ENCODE measurements around the gene DENND10.
"Not testable (repeated sequence)": the region's sequence is repeated elsewhere in the genome, so short reads cannot be mapped to it uniquely, and the experiment has no call there.

DNA sequence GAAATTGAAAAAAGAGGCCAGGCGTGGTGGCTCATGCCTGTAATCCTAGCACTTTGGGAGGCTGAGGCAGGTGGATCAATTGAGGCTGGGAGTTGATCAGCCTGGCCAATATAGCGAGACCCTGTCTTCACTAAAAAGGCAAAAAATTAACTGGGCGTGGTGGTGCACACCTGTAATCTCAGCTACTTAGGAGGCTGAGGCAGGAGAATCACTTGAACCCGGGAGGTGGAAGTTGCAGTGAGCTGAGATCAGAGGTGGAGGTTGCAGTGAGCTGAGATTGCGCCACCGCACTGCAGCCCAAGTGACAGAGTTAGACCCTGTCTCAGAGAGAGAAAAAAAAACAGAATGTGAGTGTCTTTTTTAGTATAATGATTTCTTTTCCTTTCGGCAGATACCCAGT lies 2.0 kb downstream of the DENND10 start:
- TF ChIP-seq, protein P1, sequence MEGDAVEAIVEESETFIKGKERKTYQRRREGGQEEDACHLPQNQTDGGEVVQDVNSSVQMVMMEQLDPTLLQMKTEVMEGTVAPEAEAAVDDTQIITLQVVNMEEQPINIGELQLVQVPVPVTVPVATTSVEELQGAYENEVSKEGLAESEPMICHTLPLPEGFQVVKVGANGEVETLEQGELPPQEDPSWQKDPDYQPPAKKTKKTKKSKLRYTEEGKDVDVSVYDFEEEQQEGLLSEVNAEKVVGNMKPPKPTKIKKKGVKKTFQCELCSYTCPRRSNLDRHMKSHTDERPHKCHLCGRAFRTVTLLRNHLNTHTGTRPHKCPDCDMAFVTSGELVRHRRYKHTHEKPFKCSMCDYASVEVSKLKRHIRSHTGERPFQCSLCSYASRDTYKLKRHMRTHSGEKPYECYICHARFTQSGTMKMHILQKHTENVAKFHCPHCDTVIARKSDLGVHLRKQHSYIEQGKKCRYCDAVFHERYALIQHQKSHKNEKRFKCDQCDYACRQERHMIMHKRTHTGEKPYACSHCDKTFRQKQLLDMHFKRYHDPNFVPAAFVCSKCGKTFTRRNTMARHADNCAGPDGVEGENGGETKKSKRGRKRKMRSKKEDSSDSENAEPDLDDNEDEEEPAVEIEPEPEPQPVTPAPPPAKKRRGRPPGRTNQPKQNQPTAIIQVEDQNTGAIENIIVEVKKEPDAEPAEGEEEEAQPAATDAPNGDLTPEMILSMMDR (IDR thresholded peaks at IDR 0.05): not testable (repeated sequence)
- TF ChIP-seq POLR2A (IDR thresholded peaks at IDR 0.05): not testable (repeated sequence)
